NCI-H187 treated with DMSO at 0.1 percent for 48 hours (cell line): Measurements from ENCODE around the gene HMGCR.
"Not testable (repeated sequence)": the region's sequence is repeated elsewhere in the genome, so short reads cannot be mapped to it uniquely, and the experiment has no call there.

Experiments
- DNase-seq: peaks from one replicate; lab custom pipeline; 2025; lab: John Stamatoyannopoulos, UW

Gene HMGCR

GRCh38 chr5:75336615-75337336 is at the start of gene HMGCR:
HMGCR (plus strand) TSS chr5:75337220; CDS start chr5:75342606, 5,386 bp downstream.
- peak; percentile 96 for DNase-seq

GRCh38 chr5:75291844-75292243 is 45.2 kb upstream of the HMGCR start:
- DNase-seq, result not testable (repeated sequence)

DNA sequence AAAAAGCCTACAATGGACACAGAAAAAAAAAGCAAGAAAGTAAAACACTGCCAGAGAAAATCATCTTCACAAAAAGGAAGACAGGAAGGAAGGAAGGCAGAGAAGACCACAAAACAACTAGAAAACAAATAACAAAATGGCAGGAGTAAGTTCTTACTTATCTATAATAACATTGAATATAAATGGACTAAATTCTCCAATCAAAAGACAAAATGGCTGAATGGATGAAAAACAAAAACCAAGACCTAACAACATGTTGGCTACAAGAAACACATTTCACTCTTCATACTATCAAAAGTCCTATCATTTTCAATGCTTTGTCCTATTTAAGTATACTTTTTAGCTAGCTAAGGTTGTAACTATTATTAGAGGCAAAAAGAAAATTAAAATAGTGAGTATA is 36.9 kb upstream of the HMGCR start:
- DNase-seq, result no peak

- no peak for DNase-seq
These were observed 33.6 kb upstream of the HMGCR start for GRCh38 chr5:75303419-75303818.

GRCh38 chr5:75304486-75304885 is 32.5 kb upstream of the HMGCR start:
- not testable (repeated sequence) for DNase-seq

- DNase-seq, result no peak
These were observed 30.3 kb upstream of the HMGCR start for GRCh38 chr5:75306746-75307145.

GRCh38 chr5:75310212-75310611 is 26.8 kb upstream of the HMGCR start:
- no peak for DNase-seq

DNA sequence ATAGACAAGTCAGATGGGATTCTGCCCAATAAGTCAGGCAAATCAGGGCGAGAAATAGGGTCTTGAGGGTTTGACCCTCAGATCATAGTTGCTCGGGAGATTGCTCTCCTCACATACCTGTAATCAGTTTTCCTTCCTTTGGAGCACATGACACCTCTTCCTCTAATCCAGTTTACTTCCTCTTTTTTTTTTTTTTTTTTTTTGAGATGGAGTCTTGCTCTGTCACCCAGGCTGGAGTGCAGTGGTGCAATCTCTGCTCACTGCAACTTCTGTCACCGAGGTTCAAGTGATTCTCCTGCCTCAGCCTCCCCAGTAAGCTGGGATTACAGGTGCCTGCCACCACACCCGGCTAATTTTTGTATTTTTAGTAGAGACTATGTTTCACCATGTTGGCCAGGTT is 17.9 kb upstream of the HMGCR start:
- DNase-seq, result not testable (repeated sequence)

GRCh38 chr5:75319638-75320037 is 17.4 kb upstream of the HMGCR start:
- no peak for DNase-seq

GRCh38 chr5:75320371-75320770 is 16.6 kb upstream of the HMGCR start:
- DNase-seq, result no peak

DNA sequence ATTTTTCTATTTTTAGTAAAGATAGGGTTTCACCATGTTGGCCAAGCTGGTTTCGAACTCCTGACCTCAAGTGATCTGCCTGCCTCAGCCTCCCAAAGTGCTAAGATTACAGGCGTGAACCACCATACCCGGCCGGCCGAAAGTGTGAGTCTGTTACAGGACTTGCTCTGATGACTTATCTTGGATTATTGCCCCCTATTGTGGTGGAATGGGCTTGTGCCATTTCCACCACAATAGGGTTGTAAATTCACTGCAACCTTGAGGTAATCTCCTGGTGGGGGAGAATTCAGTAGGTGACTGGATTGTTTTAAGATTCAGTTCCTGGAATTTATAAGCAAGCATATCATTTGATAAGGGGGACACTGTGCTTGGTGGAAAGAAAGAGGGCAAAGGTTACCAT is 15.0 kb upstream of the HMGCR start:
- DNase-seq, result no peak

GRCh38 chr5:75324791-75325190 is 12.2 kb upstream of the HMGCR start:
- DNase-seq, result no peak

- DNase-seq, result no peak
These were observed 11.8 kb upstream of the HMGCR start for GRCh38 chr5:75325242-75325641.

- DNase-seq, result no peak
These were observed 6.6 kb upstream of the HMGCR start for GRCh38 chr5:75330404-75330803.

DNA sequence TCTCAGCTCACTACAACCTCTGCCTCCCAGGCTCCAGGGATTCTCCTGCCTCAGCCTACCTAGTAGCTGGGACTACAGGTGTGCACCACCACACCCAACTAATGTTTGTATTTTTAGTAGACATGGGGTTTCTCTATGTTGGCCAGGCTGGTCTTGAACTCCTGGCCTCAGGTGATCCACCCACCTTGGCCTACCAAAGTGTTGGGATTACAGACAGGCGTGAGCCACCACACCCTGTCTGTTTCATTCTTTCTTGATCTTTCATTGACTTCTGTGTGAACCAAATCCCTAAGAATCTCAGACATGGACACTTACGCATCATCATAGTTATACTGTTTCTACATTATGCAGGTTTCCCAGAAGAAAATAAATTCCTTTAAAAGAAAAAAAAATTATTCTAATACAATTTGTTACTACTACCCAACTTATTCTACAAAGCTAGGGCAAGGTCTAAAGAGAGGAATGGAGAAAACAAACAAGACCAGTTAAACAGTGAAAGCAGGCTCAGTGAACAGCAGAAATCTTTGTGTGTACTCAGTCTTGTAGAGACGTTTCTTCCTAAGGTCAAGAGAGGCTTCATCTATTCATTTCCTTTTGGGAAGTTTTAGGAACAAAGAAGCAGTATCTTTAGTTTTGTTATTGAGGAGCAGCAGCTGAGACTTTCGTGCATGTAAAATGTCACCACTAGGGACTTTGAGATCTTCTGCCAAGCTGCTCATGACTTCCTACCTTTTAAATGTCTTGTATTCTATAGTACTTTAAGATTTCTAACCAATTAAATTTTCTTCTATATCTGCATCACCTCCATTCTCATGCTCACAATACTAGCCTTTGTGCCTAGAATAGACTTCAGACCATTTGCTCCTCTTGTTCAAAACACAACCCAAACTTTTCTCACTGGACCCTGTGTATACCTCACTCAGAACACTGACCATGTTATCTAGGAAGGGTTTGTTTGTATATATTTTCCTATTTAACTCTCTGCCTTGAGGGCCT is 5.6 kb upstream of the HMGCR start:
- no peak for DNase-seq

GRCh38 chr5:75333759-75334158 is 3.3 kb upstream of the HMGCR start:
- not testable (repeated sequence) for DNase-seq

- DNase-seq, result not testable (repeated sequence)
These were observed 2.6 kb upstream of the HMGCR start for GRCh38 chr5:75334413-75334812.

DNA sequence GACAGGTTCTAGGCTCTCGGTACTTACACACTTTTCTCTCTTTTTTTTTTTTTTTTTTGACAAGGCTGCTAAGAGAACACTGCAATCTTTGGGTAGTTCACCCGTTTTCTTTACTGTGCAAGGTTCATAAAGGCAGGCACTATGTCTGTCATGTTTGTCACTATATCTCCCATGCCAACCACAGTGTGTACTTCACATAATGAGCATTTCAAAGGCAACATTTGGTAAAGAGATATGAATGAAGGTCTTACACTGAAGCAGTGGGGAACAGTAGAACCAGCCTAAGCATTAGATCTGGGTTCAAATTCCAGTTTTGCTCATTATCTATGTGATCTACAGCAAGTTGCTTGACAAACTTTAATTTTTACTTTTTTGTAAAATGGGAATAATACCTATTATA is 1.5 kb upstream of the HMGCR start:
- no peak for DNase-seq

GRCh38 chr5:75335952-75336614 is 937 bp upstream of the HMGCR start:
- peak; percentile 51 for DNase-seq

DNA sequence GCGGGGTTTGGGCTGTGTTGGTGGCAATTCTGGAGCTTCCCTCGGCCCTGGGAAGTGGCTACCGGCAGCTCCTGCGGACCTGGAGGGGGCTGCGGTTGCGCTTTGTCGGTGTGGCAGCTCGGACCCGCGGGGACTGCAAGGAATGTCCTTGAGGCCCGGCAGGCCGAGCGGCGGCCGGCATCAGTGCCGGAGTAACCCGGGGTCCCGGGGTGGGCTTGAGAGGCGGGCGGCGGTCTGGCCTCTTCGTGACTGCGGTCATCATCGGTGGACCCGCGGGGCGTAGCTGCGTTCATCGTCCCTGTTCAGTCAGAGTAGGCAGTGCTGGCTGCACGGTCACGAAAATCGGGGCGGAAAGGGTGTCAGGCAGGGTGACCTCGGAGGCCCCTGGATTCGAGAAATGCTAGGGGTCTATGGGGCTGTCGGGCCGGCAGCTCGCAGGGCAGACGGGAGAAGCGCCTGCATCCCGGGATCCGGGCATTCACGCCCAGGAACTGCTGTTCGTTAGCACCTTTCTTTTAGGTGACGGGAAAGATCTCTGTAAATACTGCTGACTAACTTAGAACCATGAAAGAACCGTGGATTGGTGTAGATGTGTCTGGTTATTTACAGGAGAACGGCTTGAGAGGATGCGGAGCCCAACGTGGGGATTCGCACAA is 474 bp downstream of the HMGCR start:
- no peak for DNase-seq

DNA sequence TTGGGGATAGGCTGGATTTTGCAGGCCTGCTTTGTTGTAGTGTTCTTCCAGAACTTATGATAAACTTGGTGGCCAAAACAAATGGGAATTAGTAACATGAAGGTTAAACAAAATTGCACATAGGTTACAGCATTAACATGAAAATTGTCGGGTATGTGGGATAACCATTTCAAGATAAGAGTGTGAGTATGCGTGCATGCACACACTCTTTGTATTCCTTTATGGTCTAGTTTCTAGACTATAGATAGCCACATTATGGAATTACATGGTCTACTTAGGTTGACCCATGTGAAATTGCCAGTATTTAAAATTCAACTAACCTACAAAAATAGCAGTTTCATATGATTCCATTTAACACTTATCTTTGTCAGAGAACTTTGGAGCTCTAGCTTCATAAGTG is 1.4 kb downstream of the HMGCR start:
- no peak for DNase-seq
